DND-41 (cell line): ENCODE data around the gene LFNG.

Experiments used
- EZH2 ChIP-seq: IDR thresholded peaks from 3 replicates; pipeline ENCODE4 v1.6.1; 2012; ENCODE audit warnings: borderline replicate concordance, low read depth, mild to moderate bottlenecking, moderate library complexity, low read length, inconsistent platforms; ENCODE audit not compliant: severe bottlenecking
- TF ChIP-seq, protein P1 (sequence below): IDR thresholded peaks from 2 replicates; pipeline ENCODE4 v1.5.1; 2012; ENCODE audit warnings: borderline replicate concordance, low read length, moderate library complexity, mild to moderate bottlenecking; ENCODE audit not compliant: poor library complexity, severe bottlenecking; ENCODE audit errors: extremely low read depth

DNA sequence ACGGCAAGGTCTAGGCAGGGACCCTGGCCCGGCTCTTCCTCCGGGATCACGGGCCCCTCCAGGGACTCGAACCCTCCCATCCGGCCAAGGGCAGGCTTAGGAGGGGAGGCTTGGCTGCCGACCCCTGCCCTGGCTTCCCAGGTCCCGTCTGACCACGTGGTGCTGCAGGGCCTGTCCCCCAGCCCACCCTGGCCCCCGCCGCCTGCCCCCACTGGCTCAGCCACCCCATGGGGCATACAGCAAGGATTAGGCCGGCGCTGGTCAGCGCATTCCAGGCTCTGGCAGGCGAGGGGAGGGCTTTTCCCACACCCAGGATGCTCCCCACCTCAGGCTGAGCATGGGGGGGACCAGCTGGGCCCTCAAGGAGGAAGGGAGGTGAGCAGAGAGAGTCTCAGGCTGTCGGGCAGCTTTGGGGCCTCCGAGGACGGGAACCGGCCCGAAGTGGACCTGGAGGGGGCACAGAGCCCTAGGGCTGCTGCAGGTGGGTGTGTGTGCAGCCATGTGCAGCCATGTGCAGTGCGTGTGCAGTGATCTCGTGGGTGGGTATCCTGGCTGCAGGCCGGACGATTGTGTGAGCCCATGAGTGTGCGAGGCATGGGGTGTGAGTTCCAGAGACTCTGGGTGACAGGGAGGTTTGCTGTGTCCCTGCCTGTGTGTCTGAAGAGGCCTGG, 42.7 kb upstream of the LFNG start:
- TF ChIP-seq, protein P1, sequence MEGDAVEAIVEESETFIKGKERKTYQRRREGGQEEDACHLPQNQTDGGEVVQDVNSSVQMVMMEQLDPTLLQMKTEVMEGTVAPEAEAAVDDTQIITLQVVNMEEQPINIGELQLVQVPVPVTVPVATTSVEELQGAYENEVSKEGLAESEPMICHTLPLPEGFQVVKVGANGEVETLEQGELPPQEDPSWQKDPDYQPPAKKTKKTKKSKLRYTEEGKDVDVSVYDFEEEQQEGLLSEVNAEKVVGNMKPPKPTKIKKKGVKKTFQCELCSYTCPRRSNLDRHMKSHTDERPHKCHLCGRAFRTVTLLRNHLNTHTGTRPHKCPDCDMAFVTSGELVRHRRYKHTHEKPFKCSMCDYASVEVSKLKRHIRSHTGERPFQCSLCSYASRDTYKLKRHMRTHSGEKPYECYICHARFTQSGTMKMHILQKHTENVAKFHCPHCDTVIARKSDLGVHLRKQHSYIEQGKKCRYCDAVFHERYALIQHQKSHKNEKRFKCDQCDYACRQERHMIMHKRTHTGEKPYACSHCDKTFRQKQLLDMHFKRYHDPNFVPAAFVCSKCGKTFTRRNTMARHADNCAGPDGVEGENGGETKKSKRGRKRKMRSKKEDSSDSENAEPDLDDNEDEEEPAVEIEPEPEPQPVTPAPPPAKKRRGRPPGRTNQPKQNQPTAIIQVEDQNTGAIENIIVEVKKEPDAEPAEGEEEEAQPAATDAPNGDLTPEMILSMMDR, result no peak
- no peak for TF ChIP-seq EZH2
